NCI-H187 (cell line): ENCODE results near the gene OBSCN.
"Not testable (repeated sequence)": the region's sequence is repeated elsewhere in the genome, so short reads cannot be mapped to it uniquely, and the experiment has no call there.

Source experiments
- DNase-seq, 2 experiments: peaks; one replicate each; lab custom pipeline; 2025; lab: John Stamatoyannopoulos, UW

The OBSCN gene

DNA sequence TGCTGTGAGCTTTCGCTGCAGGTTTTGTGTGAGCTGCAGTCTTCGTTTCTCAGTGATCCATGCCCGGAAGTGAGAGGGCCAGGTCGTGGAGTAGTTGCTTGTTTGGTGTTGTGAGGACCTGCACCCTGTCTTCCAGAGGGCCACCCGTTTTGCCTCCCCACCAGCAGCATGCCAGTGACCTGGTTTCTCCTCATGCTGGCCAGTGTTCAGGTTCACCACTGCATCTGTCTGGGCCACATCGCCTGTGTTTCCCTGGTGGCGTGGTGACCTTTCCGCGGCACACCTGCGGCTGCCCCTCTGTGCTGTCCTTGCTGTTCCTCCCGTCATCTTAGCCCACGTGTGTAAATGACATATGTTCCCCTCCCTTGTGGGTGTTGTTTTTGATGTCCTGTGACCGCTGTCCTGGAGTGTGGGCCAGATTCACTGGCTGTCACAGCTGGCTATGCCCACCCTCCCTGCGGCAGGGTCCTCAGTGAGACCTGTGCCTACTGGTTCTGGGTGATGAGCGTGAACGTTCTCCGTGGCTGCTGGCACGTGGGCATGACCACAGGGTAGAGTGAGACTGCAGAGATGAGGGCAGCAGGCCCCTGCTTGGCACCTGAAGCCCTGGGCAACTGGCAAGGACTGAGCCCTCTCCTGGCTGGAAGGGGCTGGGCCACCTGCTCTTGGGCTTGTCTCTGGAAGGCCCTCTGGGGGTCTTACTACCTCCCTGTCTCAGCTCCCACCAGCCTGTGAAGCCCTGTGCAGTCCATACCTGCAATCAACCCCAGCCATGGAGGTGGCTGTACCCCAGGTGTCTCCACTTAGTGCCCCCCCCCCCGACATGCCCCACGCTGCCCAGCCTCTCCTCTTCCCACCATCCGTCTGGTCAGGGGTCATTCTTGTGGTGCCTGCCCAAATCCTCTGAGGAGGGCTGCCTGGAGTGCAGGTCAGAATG, 35.0 kb upstream of the OBSCN start:
- DNase-seq, result no peak

GRCh38 chr1:228173528-228174481, 34.0 kb upstream of the OBSCN start:
- DNase-seq, result not testable (repeated sequence)

- no peak for DNase-seq
These were observed 33.1 kb upstream of the OBSCN start for GRCh38 chr1:228174482-228175315.

DNA sequence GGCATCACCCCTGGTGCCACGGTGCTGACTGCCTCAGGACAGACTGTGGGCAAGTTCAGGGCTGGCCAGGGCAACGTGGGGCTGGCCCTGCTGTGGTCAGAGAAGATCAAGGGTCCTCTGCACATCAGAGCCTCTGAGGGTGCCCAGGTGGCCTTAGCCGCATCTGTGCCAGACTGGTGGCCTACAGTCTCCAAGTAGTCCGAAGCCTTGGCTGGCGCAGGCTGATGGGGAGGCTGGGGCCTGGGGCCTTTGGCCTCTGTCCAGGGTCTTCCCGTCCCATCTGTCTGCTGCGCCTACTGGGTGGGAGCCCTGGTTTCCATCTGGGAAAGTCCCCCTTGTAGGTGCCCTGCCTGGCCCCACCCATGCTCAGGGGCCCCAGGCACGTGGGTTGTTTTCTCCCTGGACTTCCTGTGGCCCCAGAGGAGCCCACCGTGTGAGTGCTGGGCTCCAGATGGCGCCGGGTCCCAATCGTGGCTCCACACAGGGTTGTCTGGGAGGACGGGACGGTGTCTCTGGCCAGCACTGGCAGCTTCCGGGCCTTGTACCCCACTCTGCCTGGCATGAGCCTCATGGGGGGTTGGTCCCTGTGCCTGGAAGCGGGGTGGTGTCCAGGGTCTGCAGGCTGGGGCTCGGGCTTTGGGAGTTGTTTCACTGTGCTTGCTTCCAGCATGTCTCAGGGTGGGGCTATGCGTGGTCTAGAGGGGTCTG, 32.4 kb upstream of the OBSCN start:
- no peak for DNase-seq

DNA sequence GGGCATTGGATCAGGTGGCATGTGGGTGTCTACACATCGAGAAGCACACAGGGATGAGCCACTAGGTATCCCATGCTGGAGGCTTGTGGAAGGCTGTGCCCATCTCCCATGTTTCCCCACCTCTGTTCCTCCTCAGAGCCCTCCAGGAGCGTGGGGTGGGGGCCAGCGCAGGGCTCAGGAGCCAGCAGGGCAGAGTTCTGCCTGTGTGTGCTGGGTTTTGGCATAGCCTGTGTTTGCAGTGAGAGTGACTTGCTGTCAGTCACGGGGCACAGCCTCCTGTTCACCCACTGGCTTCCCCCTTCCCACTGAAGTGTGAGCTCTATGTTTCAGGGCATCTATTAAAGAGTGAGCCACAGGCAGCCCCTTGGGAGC, 31.8 kb upstream of the OBSCN start:
- no peak for DNase-seq

- DNase-seq, result no peak
These were observed 31.2 kb upstream of the OBSCN start for GRCh38 chr1:228176461-228177182.

GRCh38 chr1:228177183-228177475, 30.7 kb upstream of the OBSCN start:
- DNase-seq, result no peak

GRCh38 chr1:228177721-228178710, 29.8 kb upstream of the OBSCN start:
- DNase-seq, result no peak

- DNase-seq, result no peak
These were observed 28.8 kb upstream of the OBSCN start for GRCh38 chr1:228178737-228179684.

DNA sequence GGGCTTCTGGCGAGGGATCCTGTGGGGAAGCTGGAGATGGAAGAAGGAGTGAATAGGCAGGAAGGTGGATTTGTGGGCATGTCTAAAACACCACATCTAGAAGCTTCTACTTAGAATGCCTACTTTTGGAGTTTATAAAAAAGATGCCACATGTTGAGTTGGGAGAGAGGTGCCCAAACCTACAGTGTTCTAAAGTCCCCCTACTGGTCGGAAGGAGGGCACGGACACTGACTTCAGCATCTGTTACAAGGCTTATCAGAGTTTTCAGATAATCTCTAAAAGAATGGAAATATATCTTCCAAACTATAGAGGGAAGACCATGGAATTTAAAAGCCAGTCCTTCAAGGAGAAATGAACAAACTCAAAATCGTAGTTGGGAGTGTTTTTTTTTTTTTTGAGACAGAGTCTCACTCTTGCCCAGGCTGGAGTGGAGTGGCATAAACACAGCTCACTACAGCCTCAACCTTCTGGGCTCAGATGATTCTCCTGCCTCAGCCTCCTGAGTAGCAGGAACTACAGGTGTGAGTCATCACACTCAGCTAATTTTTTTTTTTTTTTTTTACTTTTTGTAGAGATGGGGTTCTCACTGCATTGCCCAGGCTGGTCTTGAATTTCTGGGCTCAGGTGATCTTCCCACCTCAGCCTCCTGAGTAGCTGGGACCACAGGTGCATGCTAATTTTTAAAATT, 27.4 kb upstream of the OBSCN start:
- DNase-seq, result no peak

DNA sequence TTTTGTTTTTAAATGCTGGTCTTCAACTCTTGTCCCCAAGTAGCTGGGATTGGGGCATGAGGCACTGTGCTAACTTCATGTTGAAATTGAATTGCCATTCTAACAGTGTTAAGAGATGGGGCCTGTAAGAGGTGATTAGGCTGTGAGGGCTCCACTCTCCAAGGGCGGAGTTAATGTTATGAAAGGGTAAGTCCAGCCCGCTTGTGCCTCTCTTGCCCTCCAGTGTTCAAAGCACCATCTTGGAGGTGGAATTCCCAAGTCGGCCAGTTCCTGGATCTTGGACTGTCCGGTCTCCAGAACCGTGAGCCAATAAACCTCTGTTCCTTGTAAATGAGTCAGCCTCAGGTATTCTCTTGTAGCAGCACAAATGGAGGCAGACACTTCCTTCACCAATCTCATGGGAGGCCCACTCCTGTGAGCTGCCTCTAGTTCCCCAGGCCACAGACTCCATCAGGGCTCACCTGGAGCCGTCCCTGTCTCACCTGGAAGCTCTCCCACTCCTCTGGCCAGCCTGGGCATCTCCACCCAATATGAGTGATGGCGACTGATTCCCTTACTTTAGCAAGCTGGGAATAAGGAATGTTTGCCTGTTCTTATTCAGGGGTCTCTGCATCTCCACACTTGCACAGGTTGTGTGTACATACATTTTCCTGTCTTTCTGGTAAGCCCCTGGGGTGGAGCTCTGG, 26.7 kb upstream of the OBSCN start:
- DNase-seq, result no peak

DNA sequence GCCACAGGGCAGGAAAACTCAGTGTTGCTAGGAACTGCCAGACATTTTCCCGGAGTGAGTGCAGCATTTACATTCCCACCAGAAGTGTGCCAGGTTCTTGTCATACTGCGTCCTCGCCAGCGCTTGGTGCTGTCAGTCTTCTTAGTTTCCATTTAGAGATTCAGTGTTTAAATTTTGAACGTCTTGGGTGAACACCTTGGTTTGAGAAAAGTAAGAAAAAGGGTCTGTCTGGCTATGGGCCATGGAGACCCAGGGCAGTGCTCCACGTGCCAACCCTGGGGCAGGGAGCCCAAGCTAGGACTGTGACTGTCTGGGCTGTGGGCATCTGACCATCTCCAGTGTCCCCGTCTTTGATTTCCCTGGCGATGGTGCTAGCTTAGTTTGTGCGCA, 26.2 kb upstream of the OBSCN start:
- no peak for DNase-seq

GRCh38 chr1:228182296-228183030, 25.4 kb upstream of the OBSCN start:
- no peak for DNase-seq

- DNase-seq, result no peak
These were observed 23.7 kb upstream of the OBSCN start for GRCh38 chr1:228184152-228184551.

DNA sequence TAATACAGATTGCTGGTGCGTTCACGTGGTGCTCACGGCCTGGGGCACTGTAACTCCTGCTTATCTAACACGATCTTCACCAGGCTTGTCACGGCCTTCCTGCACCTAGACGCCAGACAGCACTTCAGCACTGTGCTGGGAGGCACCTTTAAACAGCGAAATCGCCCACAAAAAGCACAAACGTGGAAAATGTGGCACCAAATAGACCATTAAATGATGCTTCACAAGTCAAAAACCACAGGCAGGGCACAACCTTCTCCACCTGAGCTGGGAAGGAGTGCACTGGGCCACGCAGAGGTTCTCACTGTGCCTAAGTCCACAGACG, 22.2 kb upstream of the OBSCN start:
- DNase-seq, result no peak

DNA sequence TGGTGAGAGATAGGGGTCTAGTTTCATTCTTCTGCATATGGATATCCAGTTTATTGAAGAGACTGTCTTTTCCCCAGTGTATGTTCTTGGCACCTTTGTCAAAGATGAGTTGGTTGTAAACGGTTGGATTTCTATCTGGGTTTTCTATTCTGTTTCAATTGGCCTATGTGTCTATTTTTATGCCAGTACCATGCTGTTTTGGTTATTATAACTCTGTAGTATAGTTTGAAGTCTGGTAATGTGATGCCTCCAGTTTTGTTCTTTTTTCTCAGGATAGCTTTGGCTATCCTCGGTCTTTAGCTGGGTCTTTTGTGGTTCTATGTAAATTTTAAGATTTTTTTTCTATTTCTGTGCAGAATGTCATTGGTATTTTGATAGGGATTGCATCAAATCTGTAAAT, 19.6 kb upstream of the OBSCN start:
- DNase-seq, result not testable (repeated sequence)

- DNase-seq, result no peak
These were observed 17.7 kb upstream of the OBSCN start for GRCh38 chr1:228190182-228190581.
